Adrenal gland (tissue), 5 donors: ENCODE data around the gene ARFGEF2.

Source experiments
- CTCF ChIP-seq, 6 experiments: fragments of 450-650 bp in 4 of 6; fragments of 200-600 bp in 2 of 6; sonication (generic) in 1 of 6; IDR thresholded peaks; 1 replicate in 5 of 6; 2 replicates in 1 of 6; pipeline versions ENCODE4 v1.5.1 to v1.8.0; 2016 to 2021; ENCODE audit warnings: antibody characterized with exemption in 6 of 6, mild to moderate bottlenecking in 2 of 6, moderate library complexity in 1 of 6
- POLR2A ChIP-seq, 2 donors: fragments of 450-650 bp; IDR thresholded peaks; one replicate each; pipeline ENCODE4 v1.6.1; 2017; ENCODE audit warnings: antibody characterized with exemption in 2 of 2, mild to moderate bottlenecking in 2 of 2, moderate library complexity in 1 of 2
- donor health status: DM: no; HTN: no; CAD: no.

DNA sequence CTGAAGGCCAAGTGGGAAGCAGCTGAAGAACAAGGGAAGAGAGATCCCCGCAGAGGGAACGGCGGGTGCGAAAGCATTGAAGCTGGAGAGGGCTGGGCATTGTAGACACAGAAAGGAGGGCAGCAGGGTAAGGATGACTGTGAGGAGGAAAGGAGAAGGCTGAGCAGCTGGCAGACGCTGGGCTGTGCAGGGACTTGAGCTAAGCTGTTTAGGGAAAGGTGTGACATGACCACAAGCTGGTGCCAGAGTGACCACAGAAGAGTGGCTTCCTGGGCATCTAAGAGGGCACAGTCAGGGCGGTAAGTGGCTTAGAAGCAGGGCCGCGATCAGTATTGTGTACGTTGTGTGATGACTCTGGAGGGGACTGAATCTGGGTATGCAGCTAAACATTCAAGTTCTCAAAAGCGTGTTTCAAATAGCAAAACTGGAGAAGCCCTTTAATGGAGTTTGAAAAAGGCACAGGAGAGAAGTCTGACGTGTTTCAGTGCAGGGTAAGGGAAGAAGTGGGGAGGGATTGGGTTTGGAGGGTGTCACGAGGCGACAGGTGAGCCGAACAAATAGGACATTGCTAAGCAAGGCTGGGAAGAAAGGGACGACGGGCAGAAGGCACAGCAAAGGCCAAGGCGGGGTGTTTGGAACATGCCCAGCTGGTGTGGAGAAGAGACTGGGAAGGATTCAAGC is 46.1 kb upstream of the ARFGEF2 start:
- TF ChIP-seq CTCF (IDR thresholded peaks at IDR 0.05) (no peak), POLR2A (IDR thresholded peaks at IDR 0.05) (no peak)
